Activated naive CD4-positive, alpha-beta T cell (primary cell): ENCODE results near the gene ZNF516.
A peak's percentile ranks its signal among the peaks of the same experiment; 100 is the strongest.
"Not testable (repeated sequence)": the region's sequence is repeated elsewhere in the genome, so short reads cannot be mapped to it uniquely, and the experiment has no call there.

Experiments used
- DNase-seq, 4 experiments: peaks; one replicate each; lab custom pipeline; 2025; lab: John Stamatoyannopoulos, UW

The ZNF516 gene

DNA sequence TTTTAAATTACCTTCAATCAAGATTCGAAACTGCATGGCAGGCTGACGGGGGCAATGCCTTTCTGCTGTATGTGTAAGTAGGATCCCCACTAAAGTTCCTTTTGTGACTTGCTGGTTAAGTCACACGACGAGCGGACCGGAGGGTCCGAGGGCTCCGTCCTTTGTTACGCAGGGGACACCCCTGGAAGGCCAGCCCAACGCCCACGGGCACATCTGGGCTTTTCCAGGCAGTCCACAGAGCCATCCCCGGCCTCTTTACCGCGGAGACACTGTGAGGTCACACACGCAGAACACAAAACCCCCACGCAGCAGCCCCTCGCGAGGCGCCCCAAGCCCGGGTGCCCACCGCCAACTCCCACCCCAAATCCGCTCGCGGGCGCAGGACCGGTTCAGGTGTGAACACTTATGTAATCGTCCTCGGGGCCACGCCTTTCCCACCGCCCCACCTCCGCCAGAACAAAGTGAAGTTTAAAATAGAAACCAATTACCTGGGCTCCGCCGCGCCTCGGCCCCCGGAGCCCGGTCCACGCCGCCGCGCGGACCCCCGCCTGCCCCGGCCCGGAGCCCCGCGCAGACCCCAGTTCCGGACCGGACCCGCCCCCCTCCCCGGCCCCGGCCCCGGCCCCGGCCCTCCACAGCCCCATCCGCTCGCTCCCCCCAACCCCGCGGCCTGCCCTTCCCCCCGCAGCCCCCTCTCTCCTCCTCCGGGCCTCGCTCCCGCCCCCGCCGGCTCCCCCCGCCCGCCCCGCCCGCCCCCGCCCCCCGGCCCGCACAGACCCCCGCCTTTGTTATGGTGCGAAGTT lies 4.2 kb downstream of the ZNF516 start:
- DNase-seq: peak; percentile 11 to 50 (median 26)

- DNase-seq: no peak
Measured at GRCh38 chr18:76490033-76490432, 5.0 kb downstream of the ZNF516 start.

- no peak for DNase-seq
Measured at GRCh38 chr18:76489081-76489480, 6.0 kb downstream of the ZNF516 start.

DNA sequence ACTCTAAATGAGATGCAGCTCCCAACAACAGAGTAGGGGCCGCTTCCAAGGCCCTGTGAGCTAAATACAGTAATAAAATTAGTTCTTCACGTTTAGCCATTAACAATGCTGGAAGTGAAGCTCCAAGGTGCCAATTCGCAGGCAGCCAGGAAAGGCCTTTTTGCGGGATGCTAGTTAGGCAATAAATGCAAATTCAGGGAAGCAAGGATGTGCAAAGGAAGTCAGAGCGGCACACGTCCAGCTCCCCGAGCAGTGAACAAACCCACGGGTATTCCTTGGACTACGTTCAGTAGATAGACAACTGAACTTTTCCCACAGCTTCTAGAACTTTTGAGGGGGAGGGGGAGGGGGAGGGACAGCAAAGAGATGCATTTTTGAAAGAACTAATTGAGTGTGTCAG lies 6.9 kb downstream of the ZNF516 start:
- DNase-seq: no peak

- DNase-seq: no peak
Measured at GRCh38 chr18:76487782-76488181, 7.3 kb downstream of the ZNF516 start.

DNA sequence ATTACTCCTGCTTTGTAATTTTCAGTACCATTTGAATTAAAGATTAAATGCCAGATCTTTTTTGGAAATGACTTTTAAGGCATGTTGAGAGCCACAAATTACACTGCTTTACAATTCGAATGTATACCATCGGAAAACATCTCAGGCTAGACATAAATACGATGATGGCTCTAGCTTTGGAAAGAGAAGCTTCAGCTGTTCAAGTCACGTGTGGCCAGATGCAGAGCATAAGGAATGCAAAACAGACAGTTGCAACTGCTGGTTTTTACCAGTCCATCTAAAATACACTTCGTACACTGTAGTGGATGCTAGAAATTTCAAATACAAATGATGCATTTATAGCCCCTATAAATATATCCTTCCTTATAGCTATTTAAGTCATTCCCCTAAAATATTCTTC lies 8.0 kb downstream of the ZNF516 start:
- DNase-seq: no peak

- DNase-seq: no peak
Measured at GRCh38 chr18:76486574-76486973, 8.5 kb downstream of the ZNF516 start.

- DNase-seq: no peak
Measured at GRCh38 chr18:76486038-76486437, 9.0 kb downstream of the ZNF516 start.

DNA sequence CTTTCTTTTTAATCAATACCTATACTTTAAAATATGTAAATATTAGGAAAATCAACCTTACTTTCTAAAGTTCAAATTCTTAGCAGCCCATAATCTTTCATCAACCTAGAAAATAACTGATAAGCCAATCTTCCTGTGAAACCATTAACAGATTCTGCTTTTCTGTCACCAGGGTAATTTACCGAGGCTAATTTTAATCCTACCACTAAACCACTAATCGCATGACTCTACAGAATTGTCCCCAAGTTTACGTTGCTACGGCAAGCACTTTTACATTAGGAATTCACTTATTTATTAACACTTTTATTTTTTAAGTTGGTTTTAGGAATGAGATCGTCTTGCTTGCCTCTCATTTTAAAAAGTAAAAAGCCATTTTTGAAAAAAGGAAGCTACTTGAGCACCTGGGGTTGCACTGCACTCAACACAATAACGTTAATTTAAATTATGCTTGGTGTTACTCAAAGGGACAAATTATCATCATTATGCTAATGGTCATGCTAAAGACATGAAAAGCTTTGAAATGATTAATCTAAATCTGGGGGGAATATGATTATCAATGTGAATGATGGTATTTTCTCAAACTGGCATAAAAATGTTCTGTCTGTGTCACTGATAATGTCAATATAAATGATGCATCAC lies 10.2 kb downstream of the ZNF516 start:
- DNase-seq: no peak

DNA sequence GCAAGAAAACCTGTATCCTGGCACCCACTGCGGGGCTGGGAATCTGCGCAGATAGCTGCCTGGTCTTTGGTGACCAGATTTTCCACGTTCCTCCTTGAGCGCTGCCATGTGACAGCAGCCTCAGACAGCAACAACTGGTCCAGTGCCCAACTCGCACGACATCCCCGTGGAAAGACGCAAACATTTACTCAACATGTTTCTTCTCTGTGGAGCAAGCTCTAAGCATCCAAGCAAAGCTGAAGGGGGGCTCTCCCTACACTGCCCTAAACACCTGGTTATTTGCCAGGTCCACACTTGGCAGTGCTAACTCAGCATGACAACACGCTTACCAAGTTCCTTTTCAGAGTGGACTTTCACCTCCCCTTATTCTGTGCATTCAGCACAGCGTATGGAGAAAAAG lies 11.3 kb downstream of the ZNF516 start:
- DNase-seq: no peak

DNA sequence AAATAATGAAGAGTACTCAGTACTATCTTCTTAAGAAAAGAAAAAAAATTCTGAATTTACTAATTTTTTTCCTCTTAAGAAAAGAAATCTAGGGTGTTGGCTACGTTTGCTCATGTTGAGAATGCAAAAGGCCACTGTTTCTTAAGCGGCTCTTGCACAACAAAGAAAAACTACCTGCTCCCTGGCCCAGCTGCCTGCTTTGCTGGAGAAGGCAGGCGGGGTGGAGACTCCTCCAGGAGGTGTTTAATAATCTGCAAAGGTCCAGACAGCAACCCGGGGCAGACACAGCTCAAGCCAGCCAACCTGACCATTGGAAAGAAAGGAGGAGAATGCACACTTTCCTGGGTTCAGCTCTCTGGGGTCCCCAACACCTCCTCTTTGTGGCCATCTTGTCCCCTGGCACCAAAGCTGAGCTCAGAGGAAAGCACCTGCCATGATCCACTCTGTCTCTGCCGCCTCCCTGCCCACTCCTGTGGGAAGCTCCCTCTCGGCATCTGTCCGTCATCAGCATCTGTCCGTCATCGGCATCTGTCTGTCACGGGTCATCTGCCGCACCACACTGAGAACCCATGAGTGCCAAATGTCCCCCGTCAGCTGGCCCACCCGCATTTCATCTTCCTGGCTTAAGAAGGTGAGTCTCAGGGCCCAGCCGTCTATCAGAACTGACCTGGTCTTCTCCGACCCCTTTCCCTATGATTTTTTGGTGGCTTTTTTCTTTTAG lies 11.9 kb downstream of the ZNF516 start:
- no peak for DNase-seq

DNA sequence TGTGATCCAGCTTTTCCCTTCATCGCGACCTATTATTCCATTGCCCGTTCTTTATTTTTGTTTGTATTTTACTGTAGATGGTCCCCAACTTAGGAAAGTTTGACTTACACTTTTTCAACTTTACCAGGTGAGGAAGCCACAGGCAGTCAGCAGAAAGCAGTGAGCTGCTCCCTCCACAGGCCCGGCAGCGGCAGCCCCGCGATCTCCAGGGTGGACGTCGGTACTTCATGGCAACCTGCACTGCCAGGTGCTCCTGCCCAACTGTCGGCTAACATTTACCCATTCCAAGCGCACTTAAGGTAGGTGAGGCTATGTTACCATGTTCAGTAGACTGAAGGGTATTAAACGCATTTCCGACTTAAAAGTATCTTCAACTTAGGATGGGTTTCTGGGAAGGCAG lies 12.8 kb downstream of the ZNF516 start:
- DNase-seq: no peak

DNA sequence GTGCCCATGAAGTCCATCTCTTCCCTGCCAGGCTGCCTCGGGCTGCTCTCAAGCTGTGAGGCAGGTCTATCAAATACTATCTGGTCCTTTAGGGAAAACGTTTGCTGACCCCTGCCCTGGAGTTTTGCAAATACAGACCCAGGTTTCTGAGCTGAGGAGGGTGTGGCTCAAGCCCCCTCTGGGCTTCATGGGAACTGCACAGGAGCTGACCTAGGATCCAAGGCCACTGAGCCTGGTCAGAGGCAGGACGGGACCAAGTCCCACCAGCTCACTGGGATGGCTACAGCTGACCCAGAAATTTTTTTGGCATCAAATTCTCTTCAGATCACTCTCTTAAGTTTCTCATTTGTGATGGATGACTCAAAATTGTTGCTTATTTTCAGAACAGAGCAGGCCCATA lies 14.1 kb downstream of the ZNF516 start:
- DNase-seq: no peak

DNA sequence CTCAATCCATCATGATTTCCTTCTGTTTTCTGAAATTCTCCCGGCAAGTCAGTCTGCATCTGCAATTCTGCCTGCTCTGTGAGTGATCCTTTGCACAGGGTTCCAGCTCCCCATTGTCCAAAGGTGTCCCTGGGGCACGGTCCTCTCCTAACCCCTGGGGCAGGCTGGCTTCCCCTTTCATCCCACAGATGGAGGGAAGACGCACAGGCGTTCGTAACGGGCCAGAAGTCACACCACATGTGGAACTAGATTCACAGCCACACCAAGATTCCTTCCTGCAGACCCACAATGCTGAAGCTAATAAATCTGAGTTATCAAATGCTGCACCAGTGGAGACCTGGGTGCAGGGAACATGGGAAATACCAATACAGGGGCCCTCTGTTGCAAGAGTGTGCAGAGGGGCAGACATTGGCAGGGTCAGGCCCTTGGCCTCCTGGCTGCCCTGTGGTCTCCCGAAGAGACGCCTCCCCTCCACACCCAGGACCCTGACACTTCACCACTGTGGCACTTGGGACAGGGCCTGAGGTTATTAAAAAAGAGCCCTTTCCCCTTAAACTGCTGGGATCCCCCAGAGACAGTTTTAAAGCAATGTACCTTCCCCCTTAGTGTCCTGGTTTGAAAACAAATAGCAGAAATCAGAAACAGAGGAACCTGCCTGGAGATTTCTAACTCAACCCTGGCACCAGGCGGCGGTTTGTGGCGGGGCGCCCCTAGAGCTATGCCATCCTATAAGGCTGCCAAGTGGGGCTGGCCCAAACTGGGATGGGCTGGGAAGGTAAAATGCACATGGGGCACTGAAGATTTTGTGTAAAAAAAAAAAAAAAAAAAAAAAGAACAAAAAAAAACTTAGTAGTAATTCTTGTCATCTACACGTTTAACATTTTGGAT lies 15.4 kb downstream of the ZNF516 start:
- no peak for DNase-seq

GRCh38 chr18:76476665-76477561 lies 18.1 kb downstream of the ZNF516 start:
- no peak for DNase-seq

DNA sequence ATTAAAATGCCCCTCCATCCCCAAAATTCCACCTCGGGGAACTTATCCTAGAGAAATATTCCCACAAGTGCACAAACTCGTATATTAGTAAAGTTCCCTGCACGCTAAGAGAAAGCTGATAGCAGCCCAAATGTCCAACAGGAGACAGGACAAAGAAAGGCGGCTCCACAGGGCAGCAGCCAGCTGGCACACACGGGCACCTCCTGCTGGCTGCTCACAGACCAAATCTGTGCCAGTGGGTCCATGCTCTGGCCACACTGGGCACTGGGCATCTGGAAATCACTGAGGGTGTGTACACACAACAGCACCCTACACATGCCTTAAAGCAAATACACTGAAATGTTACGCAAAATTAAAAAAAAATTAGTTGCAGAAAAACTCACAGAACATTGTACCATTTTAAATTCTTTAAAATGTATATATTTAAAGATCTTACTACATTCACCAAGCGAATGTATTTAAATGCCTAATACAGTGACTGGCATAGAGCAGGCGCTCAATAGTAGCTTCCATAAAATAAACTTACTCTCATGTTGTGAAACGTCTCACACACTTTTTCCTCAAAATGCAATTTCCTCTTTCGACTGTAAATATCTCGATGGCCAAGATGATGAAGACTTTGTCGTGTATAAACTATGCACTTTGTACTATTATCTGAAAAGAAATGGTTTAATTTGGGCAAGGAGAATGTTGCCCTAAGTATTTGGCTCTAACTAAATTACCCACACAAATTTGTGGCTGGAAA lies 19.4 kb downstream of the ZNF516 start:
- no peak for DNase-seq

- DNase-seq: no peak
Measured at GRCh38 chr18:76474824-76475223, 20.2 kb downstream of the ZNF516 start.

DNA sequence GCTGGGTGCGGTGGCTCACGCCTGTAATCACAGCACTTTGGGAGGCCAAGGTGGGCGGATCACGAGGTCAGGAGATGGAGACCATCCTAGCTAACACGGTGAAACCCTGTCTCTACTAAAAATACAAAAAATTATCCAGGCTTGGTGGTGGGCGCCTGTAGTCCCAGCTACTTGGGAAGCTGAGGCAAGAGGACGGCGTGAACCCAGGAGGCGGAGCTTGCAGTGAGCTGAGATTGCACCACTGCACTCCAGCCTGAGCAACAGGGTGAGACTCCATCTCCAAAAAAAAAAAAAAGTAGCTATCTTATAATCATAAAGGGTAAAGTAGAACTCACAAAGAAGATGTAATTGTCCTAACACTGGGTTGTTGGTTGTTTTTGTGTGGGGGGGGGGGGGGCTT lies 21.5 kb downstream of the ZNF516 start:
- DNase-seq: not testable (repeated sequence)

DNA sequence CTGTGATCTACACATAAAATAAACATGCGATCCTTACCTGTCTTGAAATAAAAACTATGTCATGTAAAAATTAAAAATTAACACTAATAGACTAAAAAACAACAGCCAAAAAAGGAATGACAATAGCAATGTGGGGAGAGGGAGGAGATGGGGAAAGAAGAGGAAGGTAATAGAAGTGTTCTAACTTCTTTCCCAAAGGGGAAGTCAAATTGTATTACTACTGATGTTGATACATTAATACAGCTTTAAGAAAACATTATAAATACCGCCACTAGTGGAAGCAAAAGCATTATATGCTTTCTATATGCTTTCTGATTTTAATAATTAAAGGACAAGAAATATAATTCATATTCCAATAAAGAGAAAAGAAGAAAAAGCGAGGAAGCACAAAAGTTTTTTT lies 22.2 kb downstream of the ZNF516 start:
- no peak for DNase-seq

DNA sequence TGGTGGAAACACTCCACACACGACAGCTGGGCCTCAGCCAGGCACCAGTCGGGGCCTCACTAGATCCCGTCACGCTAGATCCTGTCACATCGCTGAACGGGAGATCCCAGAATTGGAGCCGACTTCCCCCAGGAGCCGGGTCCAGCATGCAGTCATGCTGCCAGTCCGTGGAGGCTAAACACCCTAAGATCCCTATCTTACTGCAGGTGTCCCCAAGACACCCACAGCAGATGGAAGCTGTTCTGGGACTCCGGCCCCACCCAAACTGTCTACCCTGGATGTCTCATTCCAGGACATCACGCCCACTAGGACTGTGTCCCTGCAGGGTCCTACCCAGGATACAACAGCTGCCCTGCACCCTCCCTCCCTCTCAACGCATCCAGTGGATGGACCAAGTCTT lies 23.4 kb downstream of the ZNF516 start:
- no peak for DNase-seq
